Measurements from ENCODE around the gene SCRN1. TPM values are rescaled to one million over a fixed set of nuclear protein-coding genes. Genes with fewer than 3 reads are reported as not detected.
A peak's percentile ranks its signal among the peaks of the same experiment; 100 is the strongest.

SCRN1 gene, protein sequence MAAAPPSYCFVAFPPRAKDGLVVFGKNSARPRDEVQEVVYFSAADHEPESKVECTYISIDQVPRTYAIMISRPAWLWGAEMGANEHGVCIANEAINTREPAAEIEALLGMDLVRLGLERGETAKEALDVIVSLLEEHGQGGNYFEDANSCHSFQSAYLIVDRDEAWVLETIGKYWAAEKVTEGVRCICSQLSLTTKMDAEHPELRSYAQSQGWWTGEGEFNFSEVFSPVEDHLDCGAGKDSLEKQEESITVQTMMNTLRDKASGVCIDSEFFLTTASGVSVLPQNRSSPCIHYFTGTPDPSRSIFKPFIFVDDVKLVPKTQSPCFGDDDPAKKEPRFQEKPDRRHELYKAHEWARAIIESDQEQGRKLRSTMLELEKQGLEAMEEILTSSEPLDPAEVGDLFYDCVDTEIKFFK
- total RNA-seq: 3.1 TPM

DNA sequence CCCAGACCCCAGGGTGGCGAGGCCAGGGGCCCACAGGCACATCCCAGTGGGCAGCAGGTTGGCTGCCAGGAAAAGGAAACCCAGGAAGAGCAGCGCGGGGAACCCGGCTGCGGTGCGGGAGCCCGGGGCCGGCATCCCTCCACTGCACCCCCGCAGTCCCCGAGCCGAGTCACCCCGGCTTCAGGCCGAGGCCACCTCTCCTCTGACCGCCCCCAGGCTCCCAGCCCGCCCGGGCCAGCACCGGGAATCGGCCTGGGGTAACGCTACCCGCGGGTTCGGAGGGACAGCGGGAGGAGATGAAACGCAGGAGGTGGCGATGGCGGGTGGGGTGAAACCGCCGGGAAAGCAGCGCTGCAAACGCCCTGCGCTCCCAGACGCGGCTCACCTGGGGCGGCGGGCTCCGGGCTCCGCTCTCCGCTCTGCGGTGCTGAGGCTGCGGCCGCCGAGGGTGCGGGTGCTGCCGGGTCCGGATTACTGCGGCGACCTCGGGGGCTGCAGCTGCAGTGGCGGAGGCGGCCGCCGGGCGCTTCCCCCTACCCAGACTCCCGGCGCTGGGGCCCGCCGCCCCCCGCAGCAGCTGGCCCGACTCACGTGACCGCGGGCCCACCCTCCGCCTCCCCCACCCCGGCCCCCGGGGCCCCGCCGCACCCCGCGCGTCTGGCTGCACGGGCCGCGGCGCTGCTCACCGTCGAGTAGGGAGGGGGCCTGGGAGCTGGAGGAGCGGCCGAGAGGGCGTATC, at the start of gene SCRN1:
Gene SCRN1, minus strand, starts transcription at position 545 of the 739 bp plus-strand sequence. CDS start 20,734 bp downstream, outside the sequence.
- ATAC-seq (peak; percentile 68), DNase-seq (ENCODE audit: low spot score) (no peak)

DNA sequence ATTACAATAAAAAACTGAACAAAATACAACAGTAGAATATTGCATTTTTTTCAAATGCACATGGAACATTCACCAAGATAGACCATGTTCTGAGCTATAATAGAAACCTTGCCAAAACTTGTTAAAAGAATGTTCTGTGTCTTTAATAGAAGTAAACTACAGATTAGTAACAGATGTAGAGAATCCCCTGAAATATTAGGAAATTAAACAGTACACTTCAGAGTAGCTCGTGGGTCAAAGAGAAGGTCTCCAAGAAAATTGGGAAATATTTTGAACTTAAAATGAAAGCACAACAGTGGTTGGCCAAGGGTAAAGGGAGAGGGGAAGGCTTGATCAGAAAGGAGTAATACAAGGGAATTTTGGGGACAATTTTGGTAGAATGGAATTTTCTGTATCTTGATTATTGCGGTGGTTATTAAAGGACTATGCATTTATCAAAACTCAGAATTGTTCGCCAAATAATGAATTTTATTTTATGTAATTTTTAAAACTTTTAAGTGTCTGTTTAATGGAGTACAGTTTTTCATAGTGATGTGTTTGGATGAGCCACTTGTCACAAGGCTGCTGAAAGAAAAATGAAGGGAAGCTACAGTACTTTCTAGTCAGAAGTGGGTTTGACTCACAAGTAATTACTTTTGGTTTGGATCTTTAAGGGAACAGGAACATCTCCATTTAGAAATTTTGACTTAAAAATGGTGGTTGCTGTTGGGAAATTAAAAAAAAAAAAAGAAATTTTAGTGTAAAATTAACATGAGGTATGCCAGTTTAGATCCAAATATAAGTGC, 48.8 kb upstream of the SCRN1 start:
- no peak for ATAC-seq
- DNase-seq (ENCODE audit: low spot score): no peak

DNA sequence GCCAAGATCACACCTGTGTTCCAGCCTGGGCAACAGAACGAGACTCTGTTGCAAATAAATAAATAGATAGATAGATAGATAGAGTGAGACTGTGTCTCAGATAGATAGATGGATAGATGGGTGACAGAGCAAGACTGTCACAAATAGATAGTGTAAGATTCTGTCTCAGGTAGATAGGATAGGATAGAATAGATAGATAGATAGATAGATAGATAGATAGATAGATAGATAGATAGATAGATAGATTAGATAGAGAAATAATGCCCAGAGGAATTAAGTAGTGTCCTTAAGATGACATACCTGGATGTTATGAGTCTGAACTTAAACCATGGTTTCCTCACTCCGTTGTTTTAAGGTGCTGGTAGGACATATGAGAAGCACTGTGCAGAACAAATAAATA, 46.6 kb upstream of the SCRN1 start:
- no peak for DNase-seq (ENCODE audit: low spot score)
- ATAC-seq: no peak

DNA sequence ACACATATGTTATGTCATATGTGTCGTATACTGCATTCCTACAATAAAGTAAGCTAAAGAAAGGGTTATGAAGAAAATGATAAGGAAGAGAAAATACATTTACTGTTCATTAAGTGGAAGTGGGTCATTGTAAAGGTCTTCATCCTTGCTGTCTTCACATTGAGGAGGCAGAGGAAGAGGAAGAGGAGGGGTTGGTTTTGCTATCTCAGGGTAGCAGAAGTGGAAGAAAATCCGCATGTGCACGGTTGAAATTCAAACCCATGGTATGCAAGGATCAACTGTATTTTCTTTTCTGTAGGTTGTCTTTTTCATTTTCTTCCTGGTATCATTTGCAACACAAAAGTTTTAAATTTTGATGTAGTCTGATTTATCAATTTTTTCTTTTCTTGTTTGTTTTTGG, 44.9 kb upstream of the SCRN1 start:
- ATAC-seq: no peak
- no peak for DNase-seq (ENCODE audit: low spot score)

DNA sequence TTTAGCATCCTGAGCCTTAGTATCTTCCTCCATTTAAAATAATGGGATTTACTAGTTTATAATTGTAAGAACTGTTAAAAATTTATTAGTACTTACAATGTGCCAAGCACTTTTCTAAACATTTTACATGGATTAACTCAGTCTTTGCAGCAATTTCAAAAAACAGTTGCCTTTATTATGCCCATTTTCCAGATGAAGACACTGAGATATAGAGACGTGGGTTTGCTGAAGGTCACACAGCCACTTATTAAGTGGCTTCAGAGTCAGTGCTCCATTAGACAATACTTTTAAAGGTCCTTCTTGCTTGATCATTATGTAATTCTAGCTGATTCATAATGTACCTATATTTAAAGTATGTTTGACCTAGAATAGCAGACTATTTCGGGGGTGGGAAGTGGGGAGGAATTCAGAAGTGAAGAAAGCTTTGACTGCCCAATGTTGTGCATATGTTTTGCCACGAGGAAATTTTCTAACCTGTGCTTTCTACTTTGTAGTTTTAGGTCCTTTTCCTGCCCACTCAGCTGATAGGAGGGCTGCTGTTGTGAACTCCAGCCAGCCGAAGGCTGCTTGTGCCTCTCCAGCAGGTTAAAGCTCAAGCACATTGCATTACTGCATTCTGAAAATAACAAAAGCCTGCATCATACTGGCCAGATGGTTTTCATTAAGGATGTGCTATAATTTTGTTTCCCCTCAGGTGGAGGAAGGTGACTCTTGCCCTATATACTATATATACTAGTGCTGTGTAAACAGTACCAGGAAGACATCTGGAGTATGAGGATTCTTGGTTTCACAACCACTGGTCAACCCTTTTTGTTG, 42.9 kb upstream of the SCRN1 start:
- ATAC-seq (no peak), DNase-seq (ENCODE audit: low spot score) (no peak)

DNA sequence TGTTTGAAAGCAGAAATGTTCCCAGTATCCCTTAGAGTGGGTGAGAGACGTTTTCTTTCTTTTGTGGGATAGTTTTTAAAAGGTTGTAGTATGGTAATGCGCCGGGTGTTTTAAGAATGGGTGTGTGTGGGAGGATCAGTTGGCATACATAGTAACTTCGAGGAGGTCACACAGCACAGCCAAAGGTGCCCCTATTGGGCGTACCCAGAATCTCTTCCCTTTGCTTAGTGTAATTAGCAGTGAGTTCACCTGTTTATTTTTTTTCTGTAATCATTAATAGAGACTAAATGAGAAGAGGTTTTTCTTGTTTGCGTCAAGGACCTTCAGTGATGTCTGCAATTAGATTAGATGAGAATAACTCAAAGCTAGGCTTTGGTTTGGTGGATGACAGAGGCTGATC, 40.1 kb upstream of the SCRN1 start:
- no peak for ATAC-seq
- DNase-seq (ENCODE audit: low spot score): no peak

DNA sequence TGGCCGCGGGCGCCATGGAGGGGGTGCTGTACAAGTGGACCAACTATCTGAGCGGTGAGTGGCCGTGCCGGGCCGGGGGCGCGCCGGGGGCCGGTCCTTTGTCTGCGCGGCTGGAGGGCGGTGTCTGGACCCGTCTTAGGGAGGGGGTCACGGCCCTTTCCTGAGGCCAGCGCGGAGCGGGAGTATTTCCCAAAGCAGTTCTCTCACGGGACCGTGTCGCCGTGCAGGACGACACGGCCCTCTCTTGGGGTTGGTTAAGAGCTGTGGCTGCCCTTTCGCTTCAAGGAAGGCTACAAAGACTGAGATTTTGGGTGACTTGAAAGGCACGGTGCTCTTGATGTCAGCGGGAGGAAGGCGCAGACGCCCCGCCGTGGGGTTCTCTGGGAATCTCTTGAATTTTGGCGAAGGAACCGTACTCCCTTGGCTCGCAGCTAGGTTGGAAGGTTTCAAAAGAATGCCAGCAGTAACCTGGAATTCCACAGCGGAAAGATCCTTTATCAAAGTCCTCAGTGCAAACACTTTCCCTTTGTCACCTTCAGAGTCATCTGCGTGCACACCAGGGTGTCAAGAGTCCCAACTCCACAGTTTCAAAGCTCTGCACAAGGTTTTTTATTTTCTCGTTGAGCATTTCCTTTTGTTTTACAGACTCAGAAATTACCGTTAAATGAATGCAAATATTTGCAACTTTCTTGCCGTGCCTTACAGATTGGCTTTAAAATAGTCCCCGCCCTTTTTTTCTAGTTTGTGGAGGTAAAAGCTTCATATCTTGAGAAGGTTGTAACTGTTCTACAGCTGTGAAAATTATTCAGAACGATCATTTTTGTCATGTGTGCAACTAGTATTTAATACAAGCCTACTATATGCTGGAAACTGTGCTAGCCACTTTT, 39.4 kb upstream of the SCRN1 start:
- DNase-seq (ENCODE audit: low spot score) (no peak), ATAC-seq (peak; percentile 35)

DNA sequence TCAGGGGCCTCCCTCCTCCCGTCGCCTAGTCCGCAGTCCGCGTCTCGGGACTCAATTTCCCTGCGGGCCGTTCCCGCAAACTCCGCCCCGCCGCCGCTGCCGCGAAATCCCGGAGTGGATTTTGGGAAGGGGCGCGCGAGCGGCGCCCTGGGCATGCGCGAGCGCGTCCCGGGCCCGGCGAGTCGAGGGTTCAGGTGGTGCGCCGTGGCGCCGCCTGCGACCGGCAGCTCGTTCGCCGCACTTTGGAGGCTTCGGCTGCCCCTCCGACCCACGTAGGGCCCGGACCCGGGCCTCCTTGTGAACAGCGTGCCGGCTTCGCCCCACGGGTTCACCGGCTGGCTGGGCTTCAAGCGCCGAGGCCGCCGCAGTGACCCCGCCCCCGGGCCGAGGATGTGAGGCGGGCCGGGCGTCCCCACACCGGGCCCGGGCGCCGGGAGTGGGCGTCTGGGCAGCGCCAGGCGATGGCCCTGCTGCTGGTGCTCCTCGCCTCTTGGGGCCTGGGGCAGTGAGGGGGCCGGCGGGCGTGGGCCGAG, 38.7 kb upstream of the SCRN1 start, which contains the start of gene PLEKHA8:
Gene PLEKHA8, plus strand, starts transcription at position 197 of the 533 bp plus-strand sequence. CDS start 351 bp downstream, outside the sequence.
- ATAC-seq (peak; percentile 79), DNase-seq (ENCODE audit: low spot score) (peak; percentile 94)

DNA sequence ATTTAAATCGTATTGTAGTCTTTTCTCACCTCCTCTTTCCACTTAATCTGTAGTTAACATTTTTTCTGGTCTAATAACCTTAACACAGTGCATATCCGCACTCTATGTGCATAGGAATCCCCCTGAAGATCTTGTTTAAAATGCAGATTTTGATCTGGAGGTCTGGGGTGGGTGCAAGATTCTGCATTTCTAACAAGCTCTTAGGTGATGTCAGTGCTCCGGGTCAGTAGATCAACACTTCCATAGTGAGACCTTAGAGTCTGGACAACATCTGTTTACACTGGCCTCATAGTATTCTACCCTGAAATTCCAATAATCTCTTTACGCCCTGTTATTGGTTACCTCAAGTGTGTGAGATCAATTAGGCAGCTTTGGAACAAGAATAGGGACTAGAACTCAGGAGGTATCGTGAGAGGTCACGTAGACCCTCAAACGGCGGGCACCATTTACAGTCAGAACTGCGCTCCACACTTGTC, 38.2 kb upstream of the SCRN1 start:
- peak; percentile 25 for ATAC-seq

DNA sequence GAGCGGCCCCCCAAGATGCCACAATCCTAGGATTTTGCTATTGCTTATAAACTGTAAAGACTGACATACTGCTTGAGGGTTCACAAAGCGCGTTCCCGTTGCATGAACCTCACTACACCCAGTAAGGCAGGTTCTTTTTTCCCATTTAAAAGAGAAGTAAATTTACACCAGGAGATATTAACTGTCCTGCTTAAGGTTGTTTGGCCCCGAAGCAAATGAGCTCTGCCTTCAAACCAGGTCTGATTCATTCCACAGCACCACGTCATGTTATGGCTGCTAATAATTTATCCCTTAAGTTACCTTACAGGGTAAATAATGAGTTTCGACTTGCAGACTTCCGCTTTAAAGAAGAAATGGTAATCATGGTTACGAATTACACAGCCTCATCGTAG, 37.5 kb upstream of the SCRN1 start:
- peak; percentile 1 for ATAC-seq
- DNase-seq (ENCODE audit: low spot score): no peak

More for the DNA sequence above, 38.2 kb upstream of the SCRN1 start:
- no peak for DNase-seq (ENCODE audit: low spot score)

DNA sequence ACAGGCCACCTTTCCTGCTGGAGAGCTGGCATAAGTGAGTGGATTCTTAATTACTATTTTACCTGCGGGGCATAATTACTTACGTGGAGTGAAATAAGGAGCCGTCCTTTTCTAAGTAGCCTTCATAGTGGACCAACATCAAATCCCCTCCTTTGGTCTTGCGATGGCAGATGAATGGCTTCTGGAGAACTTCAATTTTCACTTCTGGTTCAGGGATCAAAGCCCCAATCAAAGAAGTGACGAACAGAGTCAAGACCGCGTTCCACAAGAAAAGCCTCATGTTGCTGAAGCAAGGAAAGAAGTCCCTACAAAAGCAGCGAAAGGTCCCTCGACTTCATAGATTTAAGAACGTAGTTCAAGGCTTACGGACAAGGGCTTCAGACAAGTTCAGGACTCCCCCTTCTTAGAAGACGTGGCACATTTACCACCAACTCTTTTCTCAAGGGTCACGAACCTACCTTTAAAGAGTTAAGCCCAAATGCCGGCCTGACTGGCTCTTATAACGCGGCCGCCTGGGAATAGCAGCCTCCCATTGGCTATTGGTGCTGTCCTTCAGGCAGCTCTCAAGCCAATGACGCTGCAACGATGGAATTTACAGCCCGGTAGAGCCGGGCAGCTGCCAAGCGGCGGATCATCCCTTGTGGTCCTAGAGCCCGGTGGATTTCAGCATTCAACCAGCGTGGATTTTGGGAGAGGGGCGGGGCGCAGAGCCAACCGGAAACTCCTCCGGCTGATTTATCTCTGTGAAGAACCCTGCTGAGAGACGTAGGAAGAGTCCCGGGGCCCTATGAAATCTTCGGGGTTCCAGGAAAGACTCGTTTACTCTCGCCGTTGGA, 36.8 kb upstream of the SCRN1 start, which contains the start of gene FKBP14:
Gene FKBP14, minus strand, starts transcription at position 474 of the 836 bp plus-strand sequence. Its CDS starts 194 bp downstream, at position 280.
- ATAC-seq (peak; percentile 80), DNase-seq (ENCODE audit: low spot score) (peak; percentile 99)

DNA sequence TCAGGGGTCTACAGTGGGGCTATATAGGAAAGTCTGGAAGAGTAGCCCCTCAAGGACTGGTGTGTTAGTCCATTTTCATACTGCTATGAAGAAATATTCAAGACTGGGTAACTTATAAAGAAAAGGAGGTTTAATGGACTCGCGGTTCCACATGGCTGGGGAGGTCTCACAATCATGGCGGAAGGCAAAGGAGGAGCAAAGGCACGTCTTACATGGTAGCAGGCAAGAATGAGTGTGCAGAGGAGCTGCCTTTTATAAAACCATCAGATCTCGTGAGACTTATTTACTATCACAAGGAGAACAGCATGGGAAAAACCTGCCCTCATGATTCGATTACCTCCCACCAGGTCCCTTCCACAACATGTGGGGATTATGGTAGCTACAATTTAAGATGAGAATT, 33.9 kb upstream of the SCRN1 start:
- ATAC-seq (no peak), DNase-seq (ENCODE audit: low spot score) (no peak)

DNA sequence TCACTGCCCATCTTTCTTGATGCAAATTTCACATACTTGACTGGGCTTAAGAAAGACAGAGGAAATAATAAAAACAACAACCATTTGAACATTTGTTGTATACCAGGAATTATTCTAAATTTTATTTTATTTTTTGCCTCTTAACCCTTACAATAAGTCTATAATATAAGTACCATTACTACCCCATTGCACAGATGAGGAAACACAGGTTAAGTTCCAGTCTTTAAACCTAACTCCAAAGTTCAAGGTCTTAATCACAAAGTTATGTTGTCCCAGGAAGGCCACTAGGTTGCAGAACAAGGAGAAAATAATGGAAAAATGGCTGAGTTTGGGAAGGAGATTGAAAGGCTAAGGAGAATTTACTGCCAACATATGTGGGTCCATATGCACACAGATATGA, 33.4 kb upstream of the SCRN1 start:
- DNase-seq (ENCODE audit: low spot score): no peak
- no peak for ATAC-seq

DNA sequence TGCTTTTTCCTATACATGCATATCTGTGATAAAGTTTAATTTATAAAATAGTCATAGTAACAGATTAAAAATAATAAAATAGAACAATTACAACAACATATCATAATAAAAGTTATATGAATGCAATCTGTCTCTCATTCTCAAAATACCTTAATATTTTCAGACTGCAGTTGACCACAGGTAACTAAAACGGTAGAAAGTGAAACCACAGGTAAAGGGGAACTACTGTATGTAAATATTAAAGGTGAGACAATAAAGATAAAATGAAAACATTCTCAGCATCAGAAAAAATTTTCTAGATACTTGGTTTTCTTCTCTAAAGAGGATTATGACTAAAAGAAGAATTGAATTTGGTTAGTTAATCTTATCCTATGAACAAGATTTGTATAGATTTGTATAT, 30.9 kb upstream of the SCRN1 start:
- ATAC-seq: no peak
- no peak for DNase-seq (ENCODE audit: low spot score)

DNA sequence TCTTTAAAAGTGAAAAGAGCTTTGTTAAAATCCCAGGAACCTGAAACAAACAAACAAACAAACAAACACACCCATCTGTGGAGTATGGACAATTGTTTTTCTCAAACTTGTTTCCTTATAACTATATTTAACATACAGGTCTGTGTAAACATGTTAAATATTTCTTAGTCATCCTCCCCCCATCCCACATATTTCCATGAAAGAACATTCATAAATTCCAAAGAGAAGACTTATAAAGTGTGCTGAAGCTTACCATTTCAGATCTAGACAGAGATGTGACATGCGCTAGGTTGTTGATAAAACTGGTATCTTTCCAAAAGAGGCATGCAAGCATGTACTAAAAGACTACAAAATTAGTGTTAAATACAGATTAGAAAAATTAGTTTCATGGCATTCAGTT, 30.4 kb upstream of the SCRN1 start:
- ATAC-seq (no peak), DNase-seq (ENCODE audit: low spot score) (no peak)

DNA sequence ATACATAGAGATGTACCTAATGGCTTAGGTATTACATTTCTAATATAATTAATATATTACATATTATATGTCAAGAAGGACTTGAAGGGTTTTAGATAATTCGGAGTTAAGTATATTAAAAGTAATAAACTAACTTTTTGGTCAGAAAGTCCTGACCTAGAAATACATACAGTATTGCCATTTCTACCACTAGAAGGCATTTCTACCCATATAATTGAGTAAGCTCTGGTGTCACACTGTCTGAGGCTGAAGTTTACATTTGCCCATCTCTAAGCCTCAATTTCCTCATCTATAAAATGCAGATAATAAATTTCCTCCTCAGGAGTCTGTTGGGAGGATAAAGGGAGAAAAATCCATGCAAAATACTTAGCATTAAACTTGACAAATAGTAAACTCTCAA, 29.8 kb upstream of the SCRN1 start:
- DNase-seq (ENCODE audit: low spot score) (no peak), ATAC-seq (no peak)

DNA sequence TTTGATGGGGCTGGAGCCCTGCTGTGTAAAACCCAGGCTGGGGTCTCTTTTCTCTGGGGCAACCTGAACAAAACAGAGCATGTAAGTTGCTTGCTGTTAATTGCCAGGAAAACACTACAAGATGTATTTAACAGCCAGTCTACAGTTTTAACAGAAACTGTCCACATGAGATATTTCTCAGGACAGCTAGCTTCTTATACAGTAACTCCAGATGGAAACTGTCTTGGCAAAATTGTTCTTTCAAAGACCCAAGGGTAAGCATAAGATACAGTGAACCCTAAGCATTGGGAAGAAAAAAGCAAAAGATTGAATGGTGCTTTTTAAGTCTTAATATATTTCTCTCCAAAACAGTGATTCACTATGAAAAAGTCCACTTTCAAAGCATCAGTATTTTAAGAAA, 28.9 kb upstream of the SCRN1 start:
- ATAC-seq: no peak
- DNase-seq (ENCODE audit: low spot score): no peak

DNA sequence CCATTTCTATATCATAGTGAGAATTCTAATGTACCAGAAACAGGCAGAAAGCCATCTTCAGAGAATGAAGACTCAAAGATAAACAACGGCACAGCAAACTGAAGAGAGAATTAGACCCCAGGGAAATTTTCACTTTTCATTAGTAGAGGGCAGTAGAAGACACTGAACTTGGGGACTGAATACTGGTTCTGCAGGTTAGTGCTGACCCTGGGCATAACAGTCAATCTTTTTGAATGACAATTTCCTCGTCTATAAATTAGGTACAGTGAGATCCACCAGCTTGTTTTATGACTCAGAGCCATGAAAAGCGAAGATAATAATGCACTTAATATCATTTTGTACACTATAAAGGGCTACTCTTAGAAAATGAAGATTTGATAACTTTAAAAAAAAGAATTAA, 23.2 kb upstream of the SCRN1 start:
- DNase-seq (ENCODE audit: low spot score) (no peak), ATAC-seq (no peak)
